Keratinocyte (primary cell): ENCODE data around the gene WDR27.

ENCODE experiments used
- CTCF ChIP-seq, 3 experiments: IDR thresholded peaks in 1 of 3; conservative IDR thresholded peaks in 1 of 3; optimal IDR thresholded peaks in 1 of 3; 2 replicates in 2 of 3; 3 replicates in 1 of 3; pipeline versions ENCODE3 to v1.5.1; 2011; ENCODE audit warnings: low read length in 3 of 3, mild to moderate bottlenecking in 3 of 3, moderate library complexity in 2 of 3, control low read depth in 1 of 3, inconsistent platforms in 1 of 3; ENCODE audit not compliant: insufficient read depth in 2 of 3; ENCODE audit errors: extremely low read depth in 1 of 3
- EZH2 ChIP-seq: IDR thresholded peaks from one replicate; pipeline ENCODE4 v1.6.1; 2012; ENCODE audit warnings: inconsistent platforms, mild to moderate bottlenecking, low read length, moderate library complexity

GRCh38 chr6:169723200-169723909 lies 21.5 kb upstream of the WDR27 start:
- no peak for TF ChIP-seq CTCF (optimal IDR thresholded peaks at IDR 0.05 in 1 of 3, IDR thresholded peaks at IDR 0.05 in 1 of 3, conservative IDR thresholded peaks at IDR 0.05 in 1 of 3; ENCODE audit: extremely low read depth in 1 of 3, insufficient read depth in 2 of 3, low read length in 3 of 3)
- TF ChIP-seq EZH2: no peak
